NCI-H187 treated with DMSO at 0.1 percent for 48 hours (cell line): Measurements from ENCODE around the gene EPHA1.
"Not testable (repeated sequence)": the region's sequence is repeated elsewhere in the genome, so short reads cannot be mapped to it uniquely, and the experiment has no call there.

Experiments used
- DNase-seq: peaks from one replicate; lab custom pipeline; 2025; lab: John Stamatoyannopoulos, UW

Gene EPHA1

DNA sequence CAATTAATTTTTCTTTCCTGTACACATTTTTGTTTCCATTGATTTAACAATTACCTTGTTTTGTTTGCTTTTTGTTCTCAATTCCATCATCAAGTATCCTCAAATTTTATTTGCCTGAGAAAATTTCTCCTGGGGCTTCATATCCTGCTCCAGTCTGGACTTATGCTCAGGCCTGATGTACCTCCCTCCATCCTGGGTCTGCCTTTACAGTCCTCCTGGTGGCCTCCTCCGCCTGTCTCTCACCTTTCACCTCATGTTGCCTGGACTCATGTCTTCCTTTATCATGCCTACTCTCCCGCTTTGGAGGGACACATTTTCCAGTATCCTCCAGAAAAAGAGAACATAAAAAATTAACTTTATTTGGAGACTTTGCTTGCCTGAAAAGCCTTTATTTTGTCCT, 22.5 kb upstream of the EPHA1 start:
- DNase-seq: no peak

DNA sequence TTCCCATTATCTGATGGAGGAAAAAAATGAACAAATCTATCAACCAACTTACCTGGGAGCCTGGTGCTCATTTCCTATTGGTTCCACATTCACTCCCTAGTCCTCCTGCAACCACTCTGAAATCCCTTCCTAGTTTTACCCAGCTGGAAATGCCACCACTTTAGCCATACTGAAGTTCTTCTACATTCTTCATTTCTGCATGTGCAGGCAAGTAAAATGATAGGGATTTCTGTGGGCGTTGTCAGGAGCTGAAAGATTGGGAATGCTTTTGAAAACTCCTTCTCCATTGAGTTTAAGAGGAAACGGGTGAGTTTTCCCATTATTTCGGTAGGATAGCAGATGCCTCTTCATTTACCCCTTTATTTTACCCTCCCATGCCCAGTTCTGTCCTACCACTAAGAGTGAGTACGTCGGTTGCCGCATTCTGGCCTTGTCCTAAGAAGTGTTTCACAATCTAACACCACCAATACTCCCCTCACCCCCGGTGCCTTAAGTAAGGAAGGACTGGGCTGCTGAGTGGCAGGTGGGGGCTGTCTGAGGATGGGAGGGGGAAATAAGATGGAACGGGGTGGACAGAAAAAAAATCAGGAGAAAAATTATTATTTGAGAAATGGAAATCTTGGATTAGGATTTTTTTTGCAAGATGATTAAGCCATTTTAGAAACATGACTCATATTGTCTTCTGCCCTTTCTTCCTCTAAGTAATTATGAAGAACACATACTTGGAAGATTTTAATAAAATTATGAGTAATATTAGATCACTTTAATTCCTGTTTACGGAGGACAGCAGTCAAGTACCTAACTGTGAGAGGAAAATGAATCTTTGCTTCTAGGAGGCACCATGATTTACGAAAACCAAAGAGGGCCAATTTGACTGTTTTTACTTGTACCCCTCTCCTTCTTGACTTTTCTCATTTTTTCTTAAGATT, 21.4 kb upstream of the EPHA1 start:
- DNase-seq: no peak

DNA sequence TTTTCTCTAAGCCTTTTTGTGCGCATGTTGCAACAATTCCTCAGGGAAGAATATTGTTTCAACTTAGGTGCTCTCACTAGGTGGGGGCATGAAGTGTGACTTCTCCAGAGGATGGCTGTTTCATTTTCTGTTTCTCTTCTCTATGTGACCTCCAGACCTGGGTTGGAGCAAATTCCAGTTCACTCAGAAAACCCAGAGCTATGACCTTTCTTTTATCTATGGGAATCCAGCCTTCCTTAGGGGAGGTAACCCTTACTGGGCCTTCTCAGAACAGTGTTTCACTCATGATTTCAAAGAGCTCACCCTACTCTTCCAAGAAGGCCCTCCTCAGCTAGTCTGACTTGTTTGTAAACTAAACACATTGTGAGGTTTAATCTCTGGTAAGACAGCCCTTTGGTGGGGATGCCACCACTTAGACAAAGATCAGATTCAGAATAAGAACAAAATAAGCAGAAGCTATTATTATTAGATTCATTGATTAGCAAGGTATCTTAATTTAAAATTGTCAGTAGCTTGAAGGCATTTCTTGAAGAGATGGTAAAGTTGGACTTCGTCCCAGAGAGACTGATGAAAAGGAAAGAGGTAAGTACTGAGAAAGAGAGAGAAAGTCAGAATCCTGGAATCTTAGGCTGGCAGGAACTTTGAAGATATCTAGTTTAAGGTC, 18.0 kb upstream of the EPHA1 start:
- no peak for DNase-seq

DNA sequence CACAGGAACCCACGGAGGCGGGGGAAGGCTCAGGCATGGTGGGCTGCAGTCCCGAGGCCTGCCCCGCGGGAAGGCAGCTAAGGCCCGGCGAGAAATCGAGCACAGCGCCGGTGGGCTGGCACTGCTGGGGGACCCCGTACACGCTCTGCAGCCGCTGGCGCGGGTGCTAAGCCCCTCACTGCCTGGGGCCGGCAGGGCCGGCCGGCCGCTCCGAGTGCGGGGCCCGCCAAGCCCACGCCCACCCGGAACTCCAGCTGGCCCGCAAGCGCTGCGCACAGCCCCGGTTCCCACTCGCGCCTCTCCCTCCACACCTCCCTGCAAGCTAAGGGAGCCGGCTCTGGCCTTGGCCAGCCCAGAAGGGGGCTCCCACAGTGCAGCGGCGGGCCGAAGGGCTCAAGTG, 15.8 kb upstream of the EPHA1 start:
- not testable (repeated sequence) for DNase-seq

DNA sequence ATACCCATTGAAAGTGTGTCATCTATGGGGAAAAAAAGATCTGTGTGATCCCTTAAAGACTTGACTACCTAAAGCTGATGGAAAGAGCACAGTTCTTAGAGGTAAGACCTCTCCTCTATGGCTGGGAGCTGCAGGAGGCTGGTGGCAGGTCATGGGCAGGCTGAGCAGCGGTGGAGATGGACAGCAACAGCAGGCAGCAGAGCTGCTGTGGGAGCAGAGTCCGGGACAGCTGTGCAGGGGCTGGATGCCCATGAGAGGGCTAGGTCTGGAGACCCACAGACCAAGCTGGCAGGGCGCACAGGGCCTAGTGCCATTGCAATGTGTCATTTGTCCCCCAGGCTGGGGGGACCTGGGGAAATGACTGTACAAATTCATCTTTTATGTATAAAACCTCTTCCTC, 13.4 kb upstream of the EPHA1 start:
- DNase-seq: no peak

DNA sequence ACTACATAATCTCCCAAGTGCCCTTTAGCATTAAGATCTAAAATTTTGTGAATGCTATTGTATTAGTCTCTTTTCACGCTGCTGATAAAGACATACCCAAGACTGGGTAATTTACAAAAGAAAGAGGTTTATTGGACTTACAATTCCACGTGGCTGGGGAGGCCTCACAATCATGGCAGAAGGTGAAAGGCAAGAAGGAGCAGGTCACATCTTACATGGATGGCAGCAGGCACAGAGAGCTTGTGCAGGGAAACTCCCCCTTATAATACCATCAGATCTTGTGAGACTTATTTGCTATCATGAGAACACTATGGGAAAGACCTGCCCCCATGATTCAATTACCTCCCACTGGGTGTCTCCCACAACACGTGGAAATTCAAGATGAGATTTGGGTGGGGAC, 12.0 kb upstream of the EPHA1 start:
- DNase-seq: not testable (repeated sequence)

DNA sequence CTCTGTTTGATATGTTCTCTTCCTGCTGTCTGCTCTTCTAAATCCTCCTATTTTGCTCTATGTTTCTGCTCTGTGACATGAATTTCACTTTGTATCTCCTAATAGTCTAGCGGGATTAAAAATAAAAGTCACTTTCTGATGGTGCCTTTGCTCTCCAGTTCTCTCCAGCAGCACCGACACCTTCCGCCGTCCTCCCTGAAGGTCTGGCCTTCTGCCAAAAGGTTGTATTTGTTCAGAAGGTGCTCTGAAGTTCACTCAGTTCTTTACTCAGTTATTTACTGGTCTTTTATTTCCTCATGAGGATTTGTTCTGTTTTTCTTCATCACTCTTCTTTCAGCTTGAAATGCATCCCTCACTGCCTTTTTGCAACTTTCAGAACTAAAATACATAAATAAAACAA, 11.2 kb upstream of the EPHA1 start:
- DNase-seq: no peak

DNA sequence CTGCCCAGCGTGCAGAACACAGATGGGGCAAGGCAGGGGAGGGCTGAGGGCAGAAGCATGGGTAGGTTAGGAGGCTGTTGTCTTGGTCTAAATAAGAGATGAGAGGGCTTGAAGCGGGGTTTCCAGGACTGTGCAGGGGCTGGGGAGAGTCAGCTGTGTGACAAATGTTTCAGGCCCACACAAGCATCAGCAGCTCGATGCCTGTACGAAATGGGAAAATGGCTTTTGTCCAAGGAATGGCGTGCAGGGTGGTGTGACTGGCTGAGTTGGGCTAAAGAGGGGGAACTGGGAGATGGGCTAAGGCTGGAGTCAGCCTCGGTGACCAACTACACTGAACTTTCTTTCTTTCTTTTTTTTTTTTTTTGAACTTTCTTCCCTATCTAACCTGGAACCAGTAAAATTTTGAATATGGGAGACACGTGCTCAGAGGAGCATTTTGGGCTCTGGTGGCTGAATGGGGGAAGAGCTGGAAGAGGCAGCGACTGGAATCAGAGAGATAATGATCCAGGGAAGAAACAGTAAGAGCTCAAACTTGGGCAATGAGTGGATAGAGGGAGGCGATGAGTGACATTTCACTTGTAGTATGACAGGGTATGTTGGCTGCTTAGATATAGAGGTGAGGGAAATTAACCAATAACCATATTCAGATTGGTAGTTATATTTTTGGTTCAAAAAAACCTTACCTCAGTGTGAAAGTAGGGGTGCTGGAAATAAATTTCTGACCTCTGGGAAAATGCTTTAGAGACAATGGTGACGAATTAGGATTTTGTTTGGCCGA, 10.2 kb upstream of the EPHA1 start:
- DNase-seq: no peak

DNA sequence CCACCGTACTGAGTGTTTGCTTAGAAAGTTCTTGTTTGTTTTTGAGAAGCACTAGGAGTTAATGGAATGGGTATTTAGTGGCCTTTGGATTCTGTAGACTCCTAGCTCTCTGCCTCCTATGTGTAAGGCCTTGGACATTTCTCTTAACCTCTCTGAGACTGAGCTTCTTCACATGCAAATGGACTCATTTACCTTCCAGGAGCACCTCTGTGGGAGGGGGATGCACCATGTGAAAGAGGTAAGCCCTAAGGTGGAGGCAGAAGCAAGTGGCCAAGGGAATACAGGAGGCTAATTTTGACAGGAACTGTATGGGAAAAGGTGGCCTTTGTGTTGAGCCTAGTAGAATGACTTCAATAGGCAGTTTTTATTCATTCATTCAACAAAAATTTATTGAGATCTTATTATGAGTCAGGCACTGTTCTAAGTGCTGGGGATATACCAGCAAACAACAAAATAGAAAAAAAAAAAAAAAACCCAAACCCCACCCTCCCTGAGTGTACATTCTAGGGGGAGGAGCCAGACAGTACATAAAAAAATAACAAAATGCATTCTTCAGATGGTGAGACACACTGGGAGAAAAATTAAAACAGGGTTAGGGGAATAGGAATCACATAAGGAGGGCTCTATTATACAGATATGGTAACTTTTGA, 9.2 kb upstream of the EPHA1 start:
- no peak for DNase-seq

DNA sequence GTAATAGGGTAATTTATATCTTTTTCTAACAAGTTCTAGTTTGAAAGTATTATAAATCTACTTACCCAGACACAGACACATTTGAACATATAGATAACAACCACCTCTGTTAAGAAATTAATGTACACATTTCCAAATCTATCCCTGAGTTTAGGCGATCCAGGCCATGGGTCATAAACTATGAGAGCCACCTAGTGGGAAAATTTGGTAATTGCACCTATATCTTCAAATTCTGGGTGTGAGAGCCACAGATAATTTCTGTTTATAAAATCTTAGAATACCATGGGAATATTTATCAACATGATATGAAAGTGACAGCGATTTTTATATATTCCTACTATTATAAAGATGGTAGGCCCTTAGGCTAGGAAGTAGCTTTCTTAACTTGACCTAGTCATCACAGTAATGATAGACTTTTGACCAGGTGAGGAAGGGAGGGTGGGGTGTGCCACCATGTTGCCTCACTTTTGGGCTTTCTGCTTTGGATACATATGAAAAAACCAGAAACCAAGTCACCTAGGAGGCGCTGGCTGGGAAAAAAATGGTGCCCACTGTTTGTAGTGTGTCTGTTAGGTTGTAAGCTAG, 8.0 kb upstream of the EPHA1 start:
- no peak for DNase-seq

DNA sequence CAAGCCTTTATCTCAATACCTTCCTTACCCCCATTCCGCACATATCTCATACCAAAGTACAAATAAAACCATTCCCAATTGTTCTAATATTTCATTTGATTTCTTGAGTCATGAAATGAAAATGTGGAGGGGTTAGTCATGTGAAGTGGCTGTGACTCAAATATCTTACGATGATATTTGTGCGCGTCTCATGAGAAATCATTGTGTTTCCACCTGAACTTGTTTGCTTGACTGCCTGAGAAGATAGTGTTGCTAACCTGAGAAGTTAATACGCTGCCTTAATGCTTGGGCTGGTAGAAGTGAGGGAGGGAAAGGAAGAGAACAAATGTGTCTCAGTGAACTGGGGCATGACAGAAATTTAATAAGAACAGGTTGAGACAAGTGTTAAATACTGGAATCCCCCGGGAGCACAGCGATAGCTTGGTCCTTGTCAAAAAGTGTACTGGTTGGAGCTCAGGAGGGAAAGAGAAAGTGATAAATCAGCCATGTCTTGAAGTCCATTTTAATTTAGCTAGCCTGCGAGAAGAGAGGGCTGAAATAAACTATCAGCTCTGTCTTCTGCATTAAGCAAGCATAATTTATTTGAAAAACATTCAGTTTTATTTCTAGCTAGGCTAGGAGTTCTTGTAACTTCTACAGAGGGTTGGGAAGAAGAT, 7.2 kb upstream of the EPHA1 start:
- DNase-seq: no peak

DNA sequence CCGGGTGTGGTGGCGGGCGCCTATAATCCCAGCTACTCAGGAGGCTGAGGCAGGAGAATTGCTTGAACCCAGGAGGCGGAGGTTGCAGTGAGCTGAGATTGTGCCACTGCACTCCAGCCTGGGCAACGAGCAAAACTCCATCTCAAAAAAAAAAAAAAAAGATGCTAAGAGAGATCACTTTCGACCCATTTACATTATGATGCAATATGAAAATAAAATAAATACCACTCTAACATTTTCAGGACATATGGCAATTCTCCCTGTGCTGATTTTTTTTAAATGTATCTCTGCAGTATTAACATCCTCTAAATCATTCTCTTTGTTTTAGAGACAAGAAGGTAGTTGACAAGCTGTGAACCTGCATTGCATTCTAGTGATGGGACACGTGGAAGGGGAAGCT, 6.6 kb upstream of the EPHA1 start:
- DNase-seq: not testable (repeated sequence)

DNA sequence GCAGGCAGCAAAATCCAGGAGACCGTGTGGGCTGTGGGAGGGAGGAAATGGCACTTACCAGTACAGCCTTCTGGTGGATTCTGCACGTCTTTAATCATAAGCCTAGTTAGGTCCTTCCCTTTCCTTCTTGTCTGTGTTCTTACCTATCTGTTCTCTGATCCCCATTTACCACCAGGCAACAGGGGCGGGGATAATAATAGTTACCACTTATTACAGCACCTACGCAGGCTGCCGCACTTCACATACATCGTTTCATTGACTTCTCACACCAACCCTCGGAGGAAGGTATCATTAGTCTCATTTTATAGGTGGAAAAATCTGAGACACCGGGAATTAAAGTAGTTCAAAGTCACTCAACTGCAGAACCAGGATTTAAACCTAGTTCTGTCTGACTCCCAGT, 4.5 kb upstream of the EPHA1 start:
- DNase-seq: no peak

DNA sequence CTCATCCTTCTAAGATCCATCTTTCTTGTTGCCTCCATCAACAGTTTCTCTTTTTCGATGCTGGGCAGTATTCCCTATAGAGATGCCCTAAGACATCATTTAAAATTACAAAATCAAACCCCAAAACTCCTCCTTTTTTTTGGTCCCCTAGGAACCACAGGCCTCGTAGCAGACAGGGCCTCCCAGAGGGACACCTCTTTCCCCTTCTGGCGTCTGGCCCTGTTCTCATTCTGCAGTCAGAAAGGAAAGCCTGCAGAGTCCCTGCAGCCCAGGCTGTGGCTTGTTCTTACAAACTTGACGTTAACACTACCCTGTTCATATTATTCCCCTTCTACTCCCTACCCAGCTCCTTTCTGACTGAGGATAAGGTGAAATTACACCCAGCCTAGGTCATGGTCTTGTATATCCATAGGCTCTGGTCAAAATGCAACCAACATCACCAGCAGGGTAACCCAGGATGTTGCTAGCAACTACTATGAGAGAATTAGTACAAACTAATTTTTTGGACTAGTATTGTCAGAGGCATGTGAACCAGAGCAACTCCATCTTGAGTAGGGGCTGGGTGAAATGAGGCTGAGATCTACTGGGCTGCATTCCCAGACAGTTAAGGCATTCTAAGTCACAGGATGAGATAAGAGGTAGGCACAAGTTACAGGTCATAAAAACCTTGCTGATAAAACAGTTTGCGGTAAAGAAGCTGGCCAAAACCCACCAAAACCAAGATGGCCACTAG, 3.5 kb upstream of the EPHA1 start:
- no peak for DNase-seq

DNA sequence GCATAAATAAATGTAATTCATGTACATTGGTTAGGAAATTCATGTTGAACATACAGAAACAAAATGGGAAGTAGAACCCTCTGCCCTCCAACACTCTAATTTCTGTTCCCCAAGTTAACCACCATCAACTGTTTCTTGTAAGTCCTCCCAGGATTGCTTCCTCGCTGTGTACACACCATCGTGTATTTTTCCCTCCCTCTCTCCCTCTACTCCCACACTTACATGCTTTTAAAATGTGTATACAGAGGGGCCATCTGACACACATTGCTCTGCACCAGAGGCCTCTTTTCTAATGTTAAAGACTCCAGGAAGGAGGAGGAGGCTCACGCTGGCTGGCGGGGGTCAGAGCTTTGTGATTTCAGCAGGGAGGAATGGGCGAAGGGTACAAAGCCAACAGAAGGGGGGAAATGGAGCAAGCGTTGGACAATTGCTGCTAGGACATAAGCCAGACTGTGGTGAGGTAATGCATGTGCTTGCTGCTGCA, 1.9 kb upstream of the EPHA1 start:
- no peak for DNase-seq

DNA sequence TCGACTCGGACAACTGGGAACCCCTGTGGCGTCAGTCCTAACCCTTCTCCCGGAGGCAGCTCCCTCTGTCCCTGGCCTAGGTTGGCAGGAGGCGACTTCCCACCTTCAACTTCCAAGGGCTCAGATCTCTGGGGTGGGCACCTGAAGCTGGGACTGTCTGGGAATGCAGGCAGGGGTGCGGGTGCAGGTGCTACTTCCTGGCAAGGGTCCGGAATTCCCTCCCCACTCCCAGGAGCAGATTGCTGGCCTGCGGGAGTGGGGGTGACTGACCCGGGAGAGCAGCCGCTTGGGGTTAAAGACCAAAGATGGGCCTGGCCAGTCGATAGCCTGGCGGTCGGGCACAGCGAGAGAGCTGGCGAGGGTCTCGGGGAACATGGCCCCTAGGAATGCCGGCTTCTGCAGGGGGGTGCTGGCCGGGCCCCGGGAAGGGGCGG, 387 bp downstream of the EPHA1 start:
- no peak for DNase-seq

DNA sequence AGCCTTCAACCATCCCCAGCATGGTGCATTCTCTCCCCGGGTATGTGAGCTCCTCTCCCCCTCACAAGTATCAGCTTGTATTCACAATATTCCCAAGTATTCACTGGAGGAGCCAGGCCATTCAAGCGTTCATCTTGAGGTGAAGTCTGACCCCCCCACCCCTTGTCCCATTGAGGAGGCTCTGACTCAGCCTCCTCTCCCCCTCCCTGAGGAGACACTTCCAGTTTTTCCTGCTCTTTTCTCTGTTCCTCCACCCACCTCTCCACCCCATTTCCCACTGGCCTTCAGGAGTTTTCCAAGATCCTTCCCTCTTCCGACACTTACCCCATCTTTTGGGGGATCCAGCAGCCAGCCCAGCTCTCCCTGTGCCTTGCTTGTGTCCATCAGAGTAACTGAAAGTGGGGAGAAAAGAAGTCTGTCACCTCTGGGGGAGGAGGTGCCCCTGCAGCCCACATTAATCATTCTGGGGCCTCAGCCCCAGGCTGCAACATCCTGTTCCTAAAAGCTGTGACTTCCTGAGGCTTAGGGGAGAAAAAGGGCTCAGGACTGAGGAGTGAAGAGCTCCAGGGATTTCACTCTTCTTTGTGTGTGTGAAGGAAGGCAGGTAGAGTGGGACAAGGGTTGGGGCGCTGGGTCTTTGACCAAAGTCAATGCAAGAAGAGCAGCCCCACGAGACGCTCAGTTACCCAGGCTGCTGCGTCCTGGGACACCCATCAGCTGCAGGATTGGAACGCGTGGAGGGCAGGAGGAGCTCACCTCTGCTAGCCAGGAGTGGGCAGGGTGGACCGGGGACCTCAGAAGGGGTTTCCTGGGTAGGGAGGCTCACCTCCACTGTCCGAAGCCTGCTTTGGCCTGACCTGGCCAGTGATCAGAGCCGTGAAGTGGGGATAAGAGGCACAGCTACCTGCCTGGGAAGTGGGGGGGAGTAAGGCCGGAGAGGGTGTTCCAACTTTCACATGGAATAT, 1.1 kb downstream of the EPHA1 start:
- DNase-seq: no peak

DNA sequence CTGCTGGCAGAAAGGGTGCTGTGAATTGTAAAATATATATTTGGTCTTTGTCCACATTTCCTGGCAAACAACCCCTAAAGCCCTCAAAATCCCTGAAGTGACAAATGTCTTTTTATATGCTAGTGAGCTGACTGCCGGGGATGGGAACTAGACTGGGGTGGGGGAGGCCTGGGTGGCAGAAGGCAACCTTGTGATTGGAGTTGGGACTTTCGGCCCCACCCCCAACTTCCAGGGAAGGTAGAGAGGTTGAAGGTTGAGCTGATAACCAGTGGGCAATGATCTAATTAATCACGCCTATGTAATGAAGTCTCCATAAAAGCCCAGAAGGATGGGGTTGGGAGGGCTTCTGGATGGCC, 2.7 kb downstream of the EPHA1 start:
- DNase-seq: no peak
